HL-60 (cell line): ENCODE data around the gene ADSL.

Source experiments
- DNase-seq, 2 experiments: peaks; one replicate each; pipeline ENCODE4 v3.0.0-alpha.2; 2010 to 2020; ENCODE audit warnings: low read depth in 1 of 2, low spot score in 1 of 2
- H3K27ac ChIP-seq: fragments of 250-450 bp; sonication (Bioruptor Pico); replicated peaks from 2 replicates; pipeline ENCODE4 v1.5.1; 2020; ENCODE audit warnings: mild to moderate bottlenecking, moderate library complexity
- H3K27me3 ChIP-seq: fragments of 250-450 bp; sonication (Bioruptor Pico); 2 replicates; pipeline ENCODE4 v1.5.1; 2021; ENCODE audit warnings: mild to moderate bottlenecking, moderate library complexity; ENCODE audit not compliant: insufficient read depth, poor library complexity, severe bottlenecking
- H3K4me3 ChIP-seq: replicated peaks from 2 replicates; pipeline ENCODE4 v1.5.1; 2011; ENCODE audit warnings: mild to moderate bottlenecking, control low read depth, low read length; ENCODE audit not compliant: insufficient read depth
- CTCF ChIP-seq: IDR thresholded peaks from one replicate; pipeline ENCODE4 v1.5.1; 2011; ENCODE audit warnings: low read length, control low read depth, inconsistent platforms; ENCODE audit not compliant: insufficient read depth
- GABPA ChIP-seq: IDR thresholded peaks from 2 replicates; pipeline ENCODE4 v1.6.1; 2012; ENCODE audit warnings: low read depth
- POLR2AphosphoS5 ChIP-seq: IDR thresholded peaks from 2 replicates; pipeline ENCODE4 v1.6.1; 2012; ENCODE audit warnings: low read depth
- REST ChIP-seq: IDR thresholded peaks from 2 replicates; pipeline ENCODE4 v1.6.1; 2012; ENCODE audit warnings: low read depth; ENCODE audit not compliant: insufficient replicate concordance
- SPI1 ChIP-seq: IDR thresholded peaks from 2 replicates; pipeline ENCODE4 v1.6.1; 2012; ENCODE audit warnings: low read depth, mild to moderate bottlenecking, borderline replicate concordance

Gene ADSL

GRCh38 chr22:40302149-40302548 lies 44.2 kb upstream of the ADSL start:
- TF ChIP-seq POLR2AphosphoS5: no peak
- no peak for TF ChIP-seq REST
- no peak for TF ChIP-seq CTCF
- no peak for TF ChIP-seq GABPA
- no peak for TF ChIP-seq SPI1
- no peak overlapping the region for H3K27ac ChIP-seq
- H3K27me3 ChIP-seq: no peaks in the 10 kb centered on the region
- no peak overlapping the region for H3K4me3 ChIP-seq
- DNase-seq: no peak

- no peak for DNase-seq
- H3K27me3 ChIP-seq: no peaks in the 10 kb centered on the region
- TF ChIP-seq CTCF (no peak), SPI1 (no peak), GABPA (no peak), POLR2AphosphoS5 (no peak), REST (no peak)
- H3K27ac ChIP-seq: no peak overlapping the region
- no peak overlapping the region for H3K4me3 ChIP-seq
Measured at GRCh38 chr22:40305625-40306024, 40.7 kb upstream of the ADSL start.

GRCh38 chr22:40308999-40309573 lies 37.2 kb upstream of the ADSL start:
- DNase-seq: no peak
- no peak for TF ChIP-seq POLR2AphosphoS5
- no peak for TF ChIP-seq GABPA
- TF ChIP-seq SPI1: no peak
- TF ChIP-seq CTCF: no peak
- TF ChIP-seq REST: no peak
- H3K4me3 ChIP-seq: no peak overlapping the region
- H3K27ac ChIP-seq: no peak overlapping the region
- H3K27me3 ChIP-seq: no peaks in the 10 kb centered on the region
